GM23338 (cell line): ENCODE measurements around the gene PITPNC1. TPM values are rescaled to one million over a fixed set of nuclear protein-coding genes. Genes with fewer than 3 reads are reported as not detected.

Source experiments
- ATAC-seq: fragments of 200-7000 bp; cut with Tn5 transposase; 3 replicates; pipeline ENCODE4 v1.9.1; 2020
- DNase-seq: peaks from one replicate; pipeline ENCODE4 v3.0.0-alpha.2; 2015; ENCODE audit warnings: low spot score
- H2AFZ ChIP-seq: fragments of 200-600 bp; sonication (generic); 2 replicates; pipeline ENCODE4 v1.8.0; 2016; ENCODE audit warnings: antibody characterized with exemption, mild to moderate bottlenecking, moderate library complexity
- H3F3A ChIP-seq: fragments of 200-600 bp; sonication (generic); replicated peaks from 2 replicates; pipeline ENCODE4 v1.8.0; 2017; ENCODE audit warnings: antibody characterized with exemption, mixed run types, low read depth
- H3K27ac ChIP-seq: fragments of 200-600 bp; sonication (generic); 2 replicates; pipeline ENCODE4 v1.6.1; 2016; ENCODE audit warnings: low read depth
- H3K27me3 ChIP-seq: fragments of 200-600 bp; sonication (generic); 2 replicates; pipeline ENCODE4 v1.8.0; 2016; ENCODE audit warnings: mild to moderate bottlenecking, mixed run types, moderate library complexity; ENCODE audit not compliant: insufficient read depth
- H3K36me3 ChIP-seq: fragments of 200-600 bp; sonication (generic); 2 replicates; pipeline ENCODE4 v1.8.0; 2016; ENCODE audit warnings: mild to moderate bottlenecking; ENCODE audit not compliant: insufficient read depth
- H3K4me1 ChIP-seq: fragments of 200-600 bp; sonication (generic); 2 replicates; pipeline ENCODE4 v1.8.0; 2016; ENCODE audit warnings: mild to moderate bottlenecking, moderate library complexity; ENCODE audit not compliant: insufficient read depth
- H3K4me2 ChIP-seq: fragments of 200-600 bp; sonication (generic); 2 replicates; pipeline ENCODE4 v1.7.1; 2017; ENCODE audit warnings: mixed run types
- H3K4me3 ChIP-seq: fragments of 200-600 bp; sonication (generic); 2 replicates; pipeline ENCODE4 v1.6.1; 2016; ENCODE audit warnings: mixed run types
- H3K79me2 ChIP-seq: fragments of 200-600 bp; sonication (generic); replicated peaks from 2 replicates; pipeline ENCODE4 v1.8.0; 2017; ENCODE audit warnings: mild to moderate bottlenecking; ENCODE audit not compliant: insufficient read depth
- H3K9me2 ChIP-seq: fragments of 200-600 bp; sonication (generic); 2 replicates; pipeline ENCODE4 v1.8.0; 2017; ENCODE audit not compliant: insufficient read depth
- H4K20me1 ChIP-seq: fragments of 200-600 bp; sonication (generic); replicated peaks from 2 replicates; pipeline ENCODE4 v1.8.0; 2017; ENCODE audit warnings: mild to moderate bottlenecking; ENCODE audit not compliant: insufficient read depth
- H3K27ac Mint-ChIP-seq: 2 replicates; pipeline ENCODE4 v1.8.0; 2020; ENCODE audit warnings: inconsistent platforms, mild to moderate bottlenecking, moderate library complexity, mixed read lengths
- H3K27me3 Mint-ChIP-seq: 3 replicates; pipeline ENCODE4 v1.8.0; 2022; ENCODE audit warnings: low read depth, mild to moderate bottlenecking, moderate library complexity, mixed read lengths, inconsistent platforms; ENCODE audit not compliant: insufficient read depth, poor library complexity
- H3K36me3 Mint-ChIP-seq: 3 replicates; pipeline ENCODE4 v1.8.0; 2021; ENCODE audit warnings: low read depth, mild to moderate bottlenecking, inconsistent platforms, moderate library complexity, mixed read lengths
- H3K4me1 Mint-ChIP-seq: 3 replicates; pipeline ENCODE4 v1.8.0; 2020; ENCODE audit warnings: mild to moderate bottlenecking, inconsistent platforms, mixed read lengths
- H3K4me3 Mint-ChIP-seq: 3 replicates; pipeline ENCODE4 v1.8.0; 2021; ENCODE audit warnings: moderate library complexity, mild to moderate bottlenecking, inconsistent platforms, mixed read lengths
- H3K9me3 Mint-ChIP-seq: 3 replicates; pipeline ENCODE4 v1.8.0; 2020; ENCODE audit warnings: moderate library complexity, mild to moderate bottlenecking, inconsistent platforms, mixed read lengths
- CREB1 ChIP-seq: fragments of 250-450 bp; sonication (Bioruptor Pico); IDR thresholded peaks from 2 replicates; pipeline ENCODE4 v1.5.0; 2020; ENCODE audit warnings: low read depth, mild to moderate bottlenecking, moderate library complexity
- CTCF ChIP-seq, 2 experiments: fragments of 200-600 bp in 1 of 2; sonication (generic) in 1 of 2; conservative IDR thresholded peaks; 2 replicates each; pipeline versions ENCODE4 v1.5.1 to v1.6.1; 2016 to 2017; ENCODE audit warnings: antibody characterized with exemption in 2 of 2, low read depth in 2 of 2, mild to moderate bottlenecking in 2 of 2, moderate library complexity in 1 of 2
- ETS1 ChIP-seq: IDR thresholded peaks from 2 replicates; pipeline ENCODE4 v1.6.1; 2016; ENCODE audit warnings: antibody characterized with exemption
- EZH2 ChIP-seq: fragments of 200-600 bp; sonication (generic); IDR thresholded peaks from one replicate; pipeline ENCODE4 v1.8.0; 2017; ENCODE audit warnings: antibody characterized with exemption, mild to moderate bottlenecking, low read depth; ENCODE audit not compliant: unreplicated experiment
- EZH2phosphoT487 ChIP-seq: fragments of 200-600 bp; sonication (generic); IDR thresholded peaks from one replicate; pipeline ENCODE4 v1.8.1; 2018; ENCODE audit warnings: antibody characterized with exemption; ENCODE audit not compliant: unreplicated experiment
- NANOG ChIP-seq: IDR thresholded peaks from 2 replicates; pipeline ENCODE4 v1.6.1; 2016; ENCODE audit warnings: antibody characterized with exemption, borderline replicate concordance
- POLR2AphosphoS5 ChIP-seq: IDR thresholded peaks from 2 replicates; pipeline ENCODE4 v1.6.1; 2016; ENCODE audit warnings: antibody characterized with exemption, low read depth
- REST ChIP-seq: IDR thresholded peaks from one replicate; pipeline ENCODE4 v1.6.1; 2018; ENCODE audit warnings: antibody characterized with exemption; ENCODE audit not compliant: unreplicated experiment
- STAT1 ChIP-seq: IDR thresholded peaks from one replicate; pipeline ENCODE4 v1.6.1; 2016; ENCODE audit warnings: antibody characterized with exemption; ENCODE audit not compliant: unreplicated experiment
- ZNF114 ChIP-seq: fragments of 250-450 bp; sonication (Bioruptor Pico); IDR thresholded peaks from 2 replicates; pipeline ENCODE4 v1.5.0; 2020; ENCODE audit warnings: mild to moderate bottlenecking, moderate library complexity
- ZNF331 ChIP-seq: fragments of 250-450 bp; sonication (Bioruptor Pico); IDR thresholded peaks from 2 replicates; pipeline ENCODE4 v1.5.0; 2020; ENCODE audit warnings: low read depth, mild to moderate bottlenecking, moderate library complexity
- polyA plus RNA-seq: library from polyadenylated mRNA; unstranded; fragments of >200 nt; fragmentation: Nextera tagmentation; extraction: Ambion mirVana; gene quantifications from 2 replicates; pipeline ENCODE4 v1.2.1, GENCODE V29; 2016
- total RNA-seq: library from RNA; depleted of rRNA; stranded (reverse); fragments of >200 nt; shearing (Covaris generic); gene quantifications from 2 replicates; pipeline ENCODE4 v1.2.3, GENCODE V29; 2014

The PITPNC1 gene
- total and polyA plus RNA-seq, 2 experiments from 2014 or later, result 23.0 to 32.6 TPM

- H2AFZ ChIP-seq, result no peak overlapping the region
- no peaks in the 10 kb centered on the region for H3K4me1 ChIP-seq
- Mint-ChIP-seq H3K36me3 (peaks cover 13% of the 10 kb centered on the region), H3K27me3 (peaks cover 3% of the 10 kb centered on the region), H3K27ac (no peak overlapping the region), H3K4me1 (no peaks in the 10 kb centered on the region), H3K4me3 (no peak overlapping the region), H3K9me3 (no peaks in the 10 kb centered on the region)
- no peaks in the 10 kb centered on the region for H4K20me1 ChIP-seq
- no peaks in the 10 kb centered on the region for H3K27me3 ChIP-seq
- H3F3A ChIP-seq, result no peaks in the 10 kb centered on the region
- DNase-seq (no peak), ATAC-seq (no peak)
- no peak for TF ChIP-seq ZNF114 (CRISPR knock-in tag)
- TF ChIP-seq ZNF331, result no peak
- TF ChIP-seq EZH2, result no peak
- TF ChIP-seq ETS1, result no peak
- TF ChIP-seq CTCF (conservative IDR thresholded peaks at IDR 0.05; ENCODE audit: low read depth in 2 of 2), result no peak
- no peak for TF ChIP-seq REST
- TF ChIP-seq NANOG, result no peak
- no peak for TF ChIP-seq STAT1
- no peak for TF ChIP-seq EZH2phosphoT487
- TF ChIP-seq CREB1 (CRISPR knock-in tag), result no peak
- no peak for TF ChIP-seq POLR2AphosphoS5
- H3K79me2 ChIP-seq, result no peaks in the 10 kb centered on the region
- no peak overlapping the region for H3K4me3 ChIP-seq
- 0 out of 2 replicates have a peak, but pooled peaks cover 6% of the 10 kb centered on the region for H3K9me2 ChIP-seq
- no peaks in the 10 kb centered on the region; the same call in 1 of the 2 replicates for H3K36me3 ChIP-seq
- H3K27ac ChIP-seq, result no peak overlapping the region
- no peak overlapping the region for H3K4me2 ChIP-seq
Observed at GRCh38 chr17:67672592-67673335, 295.7 kb downstream of the PITPNC1 start.
